SHP77 (cell line): Measurements from ENCODE around the gene FBXL13.
A peak's percentile ranks its signal among the peaks of the same experiment; 100 is the strongest.
"Not testable (repeated sequence)": the region's sequence is repeated elsewhere in the genome, so short reads cannot be mapped to it uniquely, and the experiment has no call there.

ENCODE experiments used
- DNase-seq, 2 experiments: peaks; one replicate each; lab custom pipeline; 2025; lab: John Stamatoyannopoulos, UW

FBXL13 gene

GRCh38 chr7:103074519-103075336, at the start of gene FBXL13, which contains the start of gene ARMC10:
Gene FBXL13, minus strand, starts transcription at chr7:103074796.
Gene ARMC10, plus strand, starts transcription at chr7:103075140. Its CDS starts 133 bp downstream, at chr7:103075273.
- peak; percentile 84 to 87 for DNase-seq

DNA sequence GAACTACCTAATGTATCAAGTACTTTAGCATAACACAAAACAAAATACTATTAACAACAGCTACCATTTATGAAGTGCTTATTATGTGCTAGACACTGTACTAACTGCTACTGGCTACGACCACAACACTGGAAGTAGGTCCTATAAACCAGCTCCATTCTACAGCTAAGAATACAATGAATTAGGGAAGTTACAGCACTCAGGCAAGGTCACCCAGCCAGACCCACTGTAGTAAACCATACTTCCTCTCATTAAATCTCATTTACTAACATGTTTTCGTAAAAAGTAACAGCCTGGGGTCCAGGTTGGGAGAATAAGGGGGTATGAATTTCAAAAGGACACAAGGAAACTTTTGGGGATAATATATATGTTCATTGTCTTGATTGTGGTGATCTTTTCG, 48.9 kb upstream of the FBXL13 start:
- no peak for DNase-seq

GRCh38 chr7:103121641-103122040, 47.0 kb upstream of the FBXL13 start:
- DNase-seq = no peak

- no peak for DNase-seq
Observed at GRCh38 chr7:103120362-103120761, 45.8 kb upstream of the FBXL13 start.

- DNase-seq = no peak
Observed at GRCh38 chr7:103119791-103120291, 45.2 kb upstream of the FBXL13 start.

DNA sequence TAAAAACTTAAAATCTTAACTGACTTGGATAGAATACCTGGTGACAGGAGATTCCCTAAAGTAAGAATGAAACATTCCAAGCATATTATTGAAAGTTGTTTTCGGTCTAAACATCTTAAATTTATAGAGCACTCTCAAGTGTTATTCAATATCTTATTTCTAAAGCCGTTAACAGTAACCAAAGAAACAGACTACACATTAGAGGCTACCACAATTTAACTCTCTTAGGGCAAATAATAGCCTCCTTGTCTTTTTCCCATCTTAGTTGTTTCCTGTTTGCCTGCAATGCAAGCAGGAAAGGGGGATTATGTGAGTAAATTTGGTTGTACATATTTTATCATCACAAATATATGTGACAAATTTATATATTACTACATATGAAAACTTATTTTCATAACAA, 42.9 kb upstream of the FBXL13 start:
- no peak for DNase-seq

GRCh38 chr7:103116991-103117390, 42.4 kb upstream of the FBXL13 start:
- DNase-seq = no peak

- DNase-seq = no peak
Observed at GRCh38 chr7:103116511-103116910, 41.9 kb upstream of the FBXL13 start.

- DNase-seq = no peak
Observed at GRCh38 chr7:103115771-103116170, 41.2 kb upstream of the FBXL13 start.

DNA sequence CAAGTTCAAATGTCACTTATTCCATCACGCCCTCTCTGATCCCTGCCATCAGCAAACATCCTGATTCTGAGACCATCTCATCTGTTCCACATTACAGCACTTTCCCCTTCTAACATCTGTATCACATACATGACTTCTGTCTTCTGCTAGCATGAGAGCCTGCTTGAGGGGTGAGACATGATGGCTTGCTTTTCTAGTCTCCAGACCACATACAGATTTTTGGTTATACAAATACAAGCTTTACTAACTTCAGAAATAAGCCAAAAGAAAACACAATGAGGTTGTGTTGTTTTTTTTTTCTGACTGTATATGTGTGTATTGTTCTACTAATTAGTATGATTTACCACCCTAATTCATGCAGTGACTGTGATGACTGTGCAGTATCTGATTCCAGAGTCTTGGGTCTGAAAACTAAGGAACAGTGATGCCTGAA, 40.0 kb upstream of the FBXL13 start:
- no peak for DNase-seq

GRCh38 chr7:103113164-103113563, 38.6 kb upstream of the FBXL13 start:
- no peak for DNase-seq

DNA sequence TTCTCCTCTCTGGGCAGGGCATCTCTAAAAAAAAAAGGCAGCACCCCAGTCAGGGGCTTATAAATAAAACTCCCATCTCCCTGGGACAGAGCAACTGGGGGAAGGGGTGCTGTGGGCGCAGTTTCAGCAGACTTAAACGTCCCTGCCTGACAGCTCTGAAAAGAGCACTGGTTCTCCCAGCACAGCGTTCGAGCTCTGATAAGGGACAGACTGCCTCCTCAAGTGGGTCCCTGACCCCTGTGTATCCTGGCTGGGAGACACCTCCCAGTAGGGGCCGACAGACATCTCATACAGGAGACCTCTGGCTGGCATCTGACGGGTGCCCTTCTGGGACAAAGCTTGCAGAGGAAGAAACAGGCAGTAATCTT, 32.1 kb upstream of the FBXL13 start:
- not testable (repeated sequence) for DNase-seq

DNA sequence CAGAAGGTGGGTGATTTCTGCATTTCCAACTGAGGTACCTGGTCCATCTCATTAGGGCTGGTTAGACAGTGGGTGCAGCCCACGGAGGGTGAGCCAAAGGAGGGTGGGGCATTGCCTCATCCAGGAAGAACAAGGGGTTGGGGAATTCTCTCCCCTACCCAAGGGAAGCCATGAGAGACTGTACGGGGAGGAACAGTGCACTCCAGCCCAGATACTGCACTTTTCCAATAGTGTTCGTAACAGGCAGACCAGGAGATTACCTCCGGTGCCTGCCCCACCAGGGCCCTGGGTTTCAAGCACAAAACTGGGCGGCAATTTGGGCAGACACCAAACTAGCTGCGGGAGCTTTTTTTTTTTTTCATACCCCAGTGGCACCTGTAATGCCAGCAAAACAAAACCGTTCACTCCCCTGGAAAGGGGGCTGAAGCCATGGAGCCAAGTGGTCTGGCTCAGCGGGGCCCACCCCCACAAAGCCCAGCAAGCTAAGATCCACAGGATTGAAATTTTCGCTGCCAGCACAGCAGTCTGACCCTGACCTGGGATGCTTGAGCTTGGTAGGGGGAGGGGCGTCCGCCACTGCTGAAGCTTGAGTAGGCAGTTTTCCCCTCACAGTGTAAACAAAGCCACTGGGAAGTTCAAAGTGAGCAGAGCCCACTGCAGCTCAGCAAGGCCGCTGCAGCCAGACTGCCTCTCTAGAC, 31.6 kb upstream of the FBXL13 start:
- DNase-seq = no peak

DNA sequence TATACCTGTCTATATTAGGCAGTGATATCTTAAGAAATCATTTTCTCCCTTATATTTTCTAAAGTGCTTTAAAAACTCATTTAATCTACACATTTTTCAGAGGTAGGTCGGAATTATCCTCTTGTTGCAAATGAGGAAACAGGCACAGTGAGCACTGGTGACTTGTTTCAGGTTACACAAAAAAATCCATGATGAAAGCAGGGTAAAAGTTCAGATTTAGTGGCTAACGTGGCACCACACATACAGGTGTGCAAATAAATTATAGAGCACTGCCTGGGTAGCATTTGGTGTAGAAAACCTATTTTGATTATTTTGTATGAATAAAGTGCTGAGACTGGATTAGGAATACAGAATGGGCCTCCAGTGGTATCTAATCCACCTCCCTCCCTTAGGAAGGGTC, 26.9 kb upstream of the FBXL13 start:
- DNase-seq = no peak

- no peak for DNase-seq
Observed at GRCh38 chr7:103100348-103100747, 25.8 kb upstream of the FBXL13 start.

GRCh38 chr7:103097041-103097440, 22.4 kb upstream of the FBXL13 start:
- no peak for DNase-seq

DNA sequence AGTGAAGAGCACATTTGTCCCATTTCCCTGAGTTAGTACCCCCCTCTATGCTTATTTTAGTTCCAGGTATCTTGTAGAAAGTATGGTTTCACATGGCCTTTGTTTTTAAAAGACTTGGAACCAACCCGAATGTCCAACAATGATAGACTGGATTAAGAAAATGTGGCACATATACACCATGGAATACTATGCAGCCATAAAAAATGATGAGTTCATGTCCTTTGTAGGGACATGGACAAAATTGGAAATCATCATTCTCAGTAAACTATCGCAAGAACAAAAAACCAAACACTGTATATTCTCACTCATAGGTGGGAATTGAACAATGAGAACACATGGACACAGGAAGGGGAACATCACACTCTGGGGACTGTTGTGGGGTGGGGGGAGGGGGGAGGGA, 21.0 kb upstream of the FBXL13 start:
- DNase-seq = not testable (repeated sequence)

DNA sequence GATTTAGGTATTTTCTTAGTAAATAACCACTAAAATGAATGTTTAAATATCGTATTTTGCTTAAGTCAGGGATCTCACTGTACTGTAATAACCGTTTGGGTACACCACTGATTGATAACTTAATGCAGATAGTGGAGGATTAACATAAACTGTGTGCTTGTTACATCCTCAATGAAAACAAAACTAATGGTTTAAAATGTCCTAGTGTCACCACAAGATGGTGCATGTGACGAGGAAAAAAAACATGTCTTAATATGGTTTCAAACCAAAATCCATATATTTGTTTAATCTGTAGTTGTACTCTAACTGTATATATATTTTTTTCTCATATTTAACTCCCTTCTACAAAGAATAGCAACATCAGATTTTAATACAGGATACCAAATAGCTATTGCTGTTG, 19.5 kb upstream of the FBXL13 start:
- DNase-seq = no peak

DNA sequence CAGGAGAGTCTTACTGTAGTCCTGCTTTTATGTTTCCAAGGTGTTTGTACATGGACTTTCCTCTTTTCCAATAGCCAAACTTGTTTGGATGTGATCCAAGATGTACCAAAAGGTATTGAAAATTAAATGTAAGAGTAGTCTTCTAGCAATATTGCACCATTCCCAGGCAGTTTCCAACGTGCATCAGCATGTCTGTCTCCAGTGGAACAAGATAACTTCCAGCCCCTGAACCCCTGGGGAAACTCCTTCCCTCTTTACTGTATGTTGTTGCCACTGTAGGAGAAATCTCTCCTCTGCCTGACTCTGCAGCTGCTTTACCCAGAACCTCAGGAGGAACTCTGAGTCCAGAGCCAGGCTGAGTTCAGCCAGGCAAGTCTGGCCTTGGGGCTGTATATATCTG, 18.8 kb upstream of the FBXL13 start:
- DNase-seq = no peak

DNA sequence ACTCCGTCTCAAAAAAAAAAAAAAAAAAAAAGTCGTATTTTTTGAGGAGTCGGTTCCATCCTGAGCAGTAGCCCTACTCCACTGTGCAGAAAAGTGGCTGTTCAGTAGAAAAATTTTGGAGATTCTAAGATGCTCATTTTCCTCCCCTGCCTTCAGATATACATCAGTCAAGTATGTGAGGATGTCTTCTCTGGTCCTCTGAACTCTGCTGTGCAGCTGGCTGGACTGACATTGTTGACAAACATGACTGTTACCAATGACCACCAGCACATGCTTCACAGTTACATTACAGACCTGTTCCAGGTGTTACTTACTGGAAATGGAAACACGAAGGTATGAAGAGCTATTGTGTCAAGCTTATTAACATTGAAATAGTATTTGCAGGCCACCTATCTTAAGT, 17.7 kb upstream of the FBXL13 start:
- not testable (repeated sequence) for DNase-seq

GRCh38 chr7:103083210-103083609, 8.6 kb upstream of the FBXL13 start:
- DNase-seq = no peak

GRCh38 chr7:103082497-103082896, 7.9 kb upstream of the FBXL13 start:
- DNase-seq = no peak

DNA sequence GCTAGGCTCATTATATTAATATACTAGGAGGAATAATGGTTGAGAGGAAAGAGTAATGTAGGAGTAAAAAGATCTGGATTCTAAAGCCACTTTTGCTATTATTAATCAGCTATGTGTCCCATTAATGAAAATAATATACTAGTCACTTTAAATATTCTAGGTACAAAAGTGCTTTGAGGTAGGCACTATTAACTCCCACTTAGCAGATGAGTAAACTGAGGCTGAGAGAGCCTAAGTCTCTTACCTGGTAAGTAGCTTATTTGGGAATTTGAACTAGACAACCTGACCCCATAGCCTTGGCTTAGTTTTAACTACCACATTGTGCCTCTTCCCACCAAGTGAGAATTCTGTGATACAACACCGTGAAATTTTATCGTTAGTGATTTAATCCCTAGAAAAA, 6.3 kb upstream of the FBXL13 start:
- DNase-seq = no peak
